Heart right ventricle (tissue), 16 donors: ENCODE measurements around the gene LPP. TPM values are rescaled to one million over a fixed set of nuclear protein-coding genes. Genes with fewer than 3 reads are reported as not detected.

Source experiments
- ATAC-seq, 8 donors: fragments of 200-7000 bp; cut with Tn5 transposase; one replicate each; pipeline ENCODE4 v1.9.1; 2020; ENCODE audit warnings: mild to moderate bottlenecking in 8 of 8, moderate library complexity in 8 of 8, moderate number of reproducible peaks in 1 of 8
- DNase-seq, 2 donors: peaks; one replicate each; pipeline ENCODE4 v3.0.0-alpha.2; 2020
- H3K27ac ChIP-seq, 10 donors: fragments of 200-600 bp; sonication (generic) in 2 of 10; one replicate each; pipeline versions ENCODE4 v1.5.0 to v1.8.0; 2020 to 2022; ENCODE audit warnings: mild to moderate bottlenecking in 3 of 10
- H3K27me3 ChIP-seq, 7 donors: fragments of 200-600 bp; one replicate each; pipeline ENCODE4 v1.8.0; 2021 to 2022; ENCODE audit warnings: mild to moderate bottlenecking in 2 of 7
- H3K36me3 ChIP-seq, 9 donors: fragments of 200-600 bp; sonication (generic) in 1 of 9; one replicate each; pipeline versions ENCODE4 v1.5.0 to v1.8.0; 2020 to 2022; ENCODE audit warnings: mild to moderate bottlenecking in 2 of 9
- H3K4me1 ChIP-seq, 9 donors: fragments of 200-600 bp; sonication (generic) in 1 of 9; one replicate each; pipeline versions ENCODE4 v1.5.0 to v1.8.0; 2020 to 2022; ENCODE audit warnings: mild to moderate bottlenecking in 4 of 9
- H3K4me3 ChIP-seq, 10 donors: fragments of 200-600 bp; sonication (generic) in 2 of 10; one replicate each; pipeline versions ENCODE4 v1.5.0 to v1.8.0; 2020 to 2022; ENCODE audit warnings: mild to moderate bottlenecking in 7 of 10, moderate library complexity in 2 of 10
- H3K9me3 ChIP-seq, 11 donors: fragments of 200-600 bp in 10 of 11; sonication (generic) in 2 of 11; one replicate each; pipeline versions ENCODE4 v1.5.0 to v1.8.0; 2013 to 2022; ENCODE audit warnings: mild to moderate bottlenecking in 2 of 11, control low read depth in 1 of 11, moderate library complexity in 1 of 11
- WGBS, 2 donors: extraction: QIAGEN DNeasy Blood & Tissue Kit; methylation state at CpG; one replicate each; pipeline ENCODE4 v1.1.7; 2013; ENCODE audit warnings: inconsistent platforms in 1 of 2; 5-methylcytosine and 5-hydroxymethylcytosine counted together
- intact Hi-C, 10 donors: fragments of 100-400 bp; cut with DNase I; formaldehyde crosslinking; loops; one replicate each; pipeline versions ENCODE4 v1.11.1 to v1.14.2; 2022
- polyA plus RNA-seq, 2 donors: library from polyadenylated mRNA; stranded (reverse); fragments of 200-250 nt; gene quantifications; one replicate each; pipeline ENCODE4 v1.2.3, GENCODE V29; 2013
- total RNA-seq, 10 donors: library from RNA; stranded (reverse); fragmentation: NEBNext Ultra II Directional in 3 of 10; extraction: Animal tissue kit (Norgen Biotek cat#: 25700) in 3 of 10; gene quantifications; one replicate each; pipeline versions ENCODE4 v1.2.1 to v1.2.4, GENCODE V29; 2021 to 2023
- TF ChIP-seq, protein P1 (sequence below), 9 donors: fragments of 200-600 bp; sonication (generic) in 2 of 9; IDR thresholded peaks; one replicate each; pipeline versions ENCODE4 v1.5.0 to v1.8.0; 2021 to 2022; ENCODE audit warnings: antibody characterized with exemption in 9 of 9, mild to moderate bottlenecking in 5 of 9, moderate library complexity in 1 of 9
- donor health status: Arrhythmogenic right ventricular cardiomyopathy.
- donor health status: ischemic (EF 13 %, LVEDD 7.1; RV severe dilation, severe dysfunction).
- donor health status: healthy with polysubstance abuse.
- donor health status: DM: no; HTN: yes; CAD: no.
- donor health status: DM: no; HTN: no; CAD: no.
- donor health status: ischemic (EF 25% LVEDD 6.9; RV normal size, moderate dysfunction).
- donor health status: ischemic (EF 25% LVEDD 5.7; RV mildly dilated, moderate dysfunction).
- donor health status: healthy.
- donor health status: DM: yes; HTN: yes; CAD: no.
- donor health status: Ischemic cardiomyopathy.
- donor health status: ischemic (EF 35%, LVEDD 5.7; RV mildly dilated, moderate dysfunction).
- donor health status: nonischemic (EF 11% LVEDD 7.7; RV severe dilation, severe dysfunction).
- donor health status: DM: yes; HTN: yes; CAD: no.
- donor health status: PGD.
- donor health status: ischemic (EF 29% LVEDD 5.4; RV normal size, mild dysfunction).
- donor health status: nonischemic (EF 23%, LVEDD 6.1; RV moderate dilation, normal function).

LPP gene
- total and polyA plus RNA-seq, 12 donors: 8.5 to 188 (median 140) TPM

GRCh38 chr3:188473045-188473444 is 319.1 kb downstream of the LPP start:
- H3K4me1 ChIP-seq: peaks cover 0 to 56% (median 32%) of the 10 kb centered on the region in 9 donors
- WGBS, 2 donors: 100% methylated on average over 2 of the region's 2 CpGs
- H3K4me3 ChIP-seq: no peak overlapping the region
- no peaks in the 10 kb centered on the region for H3K36me3 ChIP-seq
- ATAC-seq (no peak), DNase-seq (no peak)
- peak overlapping the region in 6 of 10 donors; percentile 23 to 67 (median 54) for H3K27ac ChIP-seq
- intact Hi-C loops: no loop called here
- TF ChIP-seq, protein P1, sequence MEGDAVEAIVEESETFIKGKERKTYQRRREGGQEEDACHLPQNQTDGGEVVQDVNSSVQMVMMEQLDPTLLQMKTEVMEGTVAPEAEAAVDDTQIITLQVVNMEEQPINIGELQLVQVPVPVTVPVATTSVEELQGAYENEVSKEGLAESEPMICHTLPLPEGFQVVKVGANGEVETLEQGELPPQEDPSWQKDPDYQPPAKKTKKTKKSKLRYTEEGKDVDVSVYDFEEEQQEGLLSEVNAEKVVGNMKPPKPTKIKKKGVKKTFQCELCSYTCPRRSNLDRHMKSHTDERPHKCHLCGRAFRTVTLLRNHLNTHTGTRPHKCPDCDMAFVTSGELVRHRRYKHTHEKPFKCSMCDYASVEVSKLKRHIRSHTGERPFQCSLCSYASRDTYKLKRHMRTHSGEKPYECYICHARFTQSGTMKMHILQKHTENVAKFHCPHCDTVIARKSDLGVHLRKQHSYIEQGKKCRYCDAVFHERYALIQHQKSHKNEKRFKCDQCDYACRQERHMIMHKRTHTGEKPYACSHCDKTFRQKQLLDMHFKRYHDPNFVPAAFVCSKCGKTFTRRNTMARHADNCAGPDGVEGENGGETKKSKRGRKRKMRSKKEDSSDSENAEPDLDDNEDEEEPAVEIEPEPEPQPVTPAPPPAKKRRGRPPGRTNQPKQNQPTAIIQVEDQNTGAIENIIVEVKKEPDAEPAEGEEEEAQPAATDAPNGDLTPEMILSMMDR (IDR thresholded peaks at IDR 0.05): no peak
- no peaks in the 10 kb centered on the region for H3K27me3 ChIP-seq
- no peaks in the 10 kb centered on the region for H3K9me3 ChIP-seq

DNA sequence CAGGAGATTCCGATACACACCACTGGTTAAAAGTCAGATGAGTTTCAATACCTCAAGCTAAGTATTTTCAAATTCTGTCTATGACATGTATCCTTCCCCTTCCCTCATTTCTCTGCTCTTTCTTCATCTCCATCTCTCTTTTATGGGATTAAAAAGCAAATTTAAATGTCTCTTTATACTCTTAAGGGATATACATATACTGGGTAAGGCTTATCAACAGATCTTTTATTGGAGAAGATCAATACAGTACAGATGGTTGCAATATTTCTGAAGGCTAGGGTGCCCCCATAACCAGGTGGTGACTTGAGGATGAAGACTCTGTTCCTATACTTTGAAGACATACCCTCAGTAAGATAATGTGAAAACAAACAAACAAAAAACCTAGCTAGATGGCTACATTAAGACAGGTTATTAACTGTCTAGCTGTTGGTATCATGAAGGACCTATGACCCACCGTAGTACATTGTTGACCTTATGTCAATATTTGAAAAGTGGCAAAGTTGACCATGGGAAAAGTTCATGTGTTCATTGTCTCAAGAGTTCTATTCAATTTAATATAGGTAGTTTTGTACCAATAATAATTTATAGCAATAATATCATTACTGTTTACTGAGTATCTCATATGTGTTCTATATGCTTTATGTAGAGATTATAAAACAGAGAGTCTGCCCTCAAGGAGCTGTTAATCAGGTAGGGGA is 319.8 kb downstream of the LPP start:
- H3K4me1 ChIP-seq: peaks cover 0 to 52% (median 32%) of the 10 kb centered on the region in 9 donors
- H3K36me3 ChIP-seq: no peaks in the 10 kb centered on the region
- WGBS, 2 donors: 95 to 98% methylated on average over 2 of the region's 2 CpGs
- TF ChIP-seq, protein P1 (IDR thresholded peaks at IDR 0.05): no peak
- no peak for DNase-seq
- no peaks in the 10 kb centered on the region for H3K9me3 ChIP-seq
- intact Hi-C loops: no loop called here
- no peaks in the 10 kb centered on the region for H3K27me3 ChIP-seq
- no peak for ATAC-seq
- no peak overlapping the region for H3K4me3 ChIP-seq
- peak overlapping the region in 1 of 10 donors; percentile 47 for H3K27ac ChIP-seq

GRCh38 chr3:188476935-188477334 is 323.0 kb downstream of the LPP start:
- no peaks in the 10 kb centered on the region for H3K36me3 ChIP-seq
- peak overlapping the region in 9 of 10 donors; percentile 5 to 70 (median 45) for H3K27ac ChIP-seq
- ATAC-seq: peak; percentile 29 to 78 (median 64)
- intact Hi-C loops: no loop called here
- 21 to 38% methylated on average over 4 of the region's 4 CpGs for WGBS, 2 donors
- H3K4me1 ChIP-seq: peaks cover under 1 to 42% (median 25%) of the 10 kb centered on the region in 9 donors
- H3K9me3 ChIP-seq: no peaks in the 10 kb centered on the region
- peak in 1 of 2 donors; percentile 12 for DNase-seq
- TF ChIP-seq, protein P1 (IDR thresholded peaks at IDR 0.05): no peak
- no peak overlapping the region for H3K4me3 ChIP-seq
- H3K27me3 ChIP-seq: no peaks in the 10 kb centered on the region

DNA sequence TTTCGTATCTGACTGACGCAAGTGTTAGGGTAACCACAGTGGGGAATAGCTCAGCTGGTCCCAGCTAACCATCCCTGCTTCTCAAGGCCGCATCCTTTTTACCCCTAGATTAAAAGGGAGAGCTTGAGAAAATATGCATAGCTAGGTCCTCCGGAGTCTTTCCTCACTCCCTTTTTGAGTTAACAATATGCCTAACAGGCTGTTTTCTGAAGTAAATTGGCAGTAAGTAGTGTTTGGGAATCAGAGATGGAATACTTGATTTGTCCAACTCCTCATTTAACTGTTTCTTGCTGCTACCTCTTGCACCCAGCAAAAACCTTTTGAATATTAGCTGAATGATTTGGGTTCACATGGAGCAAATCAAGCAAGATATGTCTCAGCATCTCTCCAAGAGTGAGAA is 326.1 kb downstream of the LPP start:
- peaks cover 0 to 14% (median 6%) of the 10 kb centered on the region in 9 donors for H3K36me3 ChIP-seq
- no peak overlapping the region for H3K27ac ChIP-seq
- peaks cover 2 to 46% (median 22%) of the 10 kb centered on the region in 9 donors for H3K4me1 ChIP-seq
- no peaks in the 10 kb centered on the region for H3K27me3 ChIP-seq
- WGBS, 2 donors: 95 to 96% methylated on average over 4 of the region's 4 CpGs
- H3K4me3 ChIP-seq: no peak overlapping the region
- no peaks in the 10 kb centered on the region for H3K9me3 ChIP-seq
- intact Hi-C loops: no loop called here
- ATAC-seq (no peak), DNase-seq (no peak)
- TF ChIP-seq, protein P1 (IDR thresholded peaks at IDR 0.05): no peak
